ENCODE data around the gene INSC.

- TF ChIP-seq EZH2 (IDR thresholded peaks at IDR 0.05; ENCODE audit: low read length, unreplicated experiment) = no peak
- TF ChIP-seq, protein P1, sequence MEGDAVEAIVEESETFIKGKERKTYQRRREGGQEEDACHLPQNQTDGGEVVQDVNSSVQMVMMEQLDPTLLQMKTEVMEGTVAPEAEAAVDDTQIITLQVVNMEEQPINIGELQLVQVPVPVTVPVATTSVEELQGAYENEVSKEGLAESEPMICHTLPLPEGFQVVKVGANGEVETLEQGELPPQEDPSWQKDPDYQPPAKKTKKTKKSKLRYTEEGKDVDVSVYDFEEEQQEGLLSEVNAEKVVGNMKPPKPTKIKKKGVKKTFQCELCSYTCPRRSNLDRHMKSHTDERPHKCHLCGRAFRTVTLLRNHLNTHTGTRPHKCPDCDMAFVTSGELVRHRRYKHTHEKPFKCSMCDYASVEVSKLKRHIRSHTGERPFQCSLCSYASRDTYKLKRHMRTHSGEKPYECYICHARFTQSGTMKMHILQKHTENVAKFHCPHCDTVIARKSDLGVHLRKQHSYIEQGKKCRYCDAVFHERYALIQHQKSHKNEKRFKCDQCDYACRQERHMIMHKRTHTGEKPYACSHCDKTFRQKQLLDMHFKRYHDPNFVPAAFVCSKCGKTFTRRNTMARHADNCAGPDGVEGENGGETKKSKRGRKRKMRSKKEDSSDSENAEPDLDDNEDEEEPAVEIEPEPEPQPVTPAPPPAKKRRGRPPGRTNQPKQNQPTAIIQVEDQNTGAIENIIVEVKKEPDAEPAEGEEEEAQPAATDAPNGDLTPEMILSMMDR (conservative IDR thresholded peaks at IDR 0.05; ENCODE audit: low read depth, low read length) = no peak
Measured at GRCh38 chr11:15118431-15118830, 3.7 kb downstream of the INSC start.
